HCT116 (cell line): ENCODE data around the gene CCDC14. TPM values are rescaled to one million over a fixed set of nuclear protein-coding genes. Genes with fewer than 3 reads are reported as not detected.

Source experiments
- ATAC-seq: fragments of 200-7000 bp; cut with Tn5 transposase; 2 replicates; pipeline ENCODE4 v1.9.1; 2020; ENCODE audit warnings: mild to moderate bottlenecking, moderate library complexity
- BruUV-seq: library from RNA; stranded (reverse); fragments of 400-500 nt; replicated peaks from 2 replicates; lab custom pipeline; 2021; lab: Mats Ljungman, UMichigan
- CTCF ChIA-PET: fragments of 300-600 bp; sonication (Branson Sonifier 250); formaldehyde crosslinking; loops from one replicate; lab custom pipeline; 2021; ENCODE audit warnings: antibody characterized with exemption; lab: Charles Lee
- POLR2A ChIA-PET: fragments of 300-600, 350-600 bp; sonication (Branson Sonifier 250); formaldehyde crosslinking; loops from one replicate; lab custom pipeline; 2021; ENCODE audit warnings: antibody characterized with exemption; lab: Charles Lee
- RAD21 ChIA-PET, 2 experiments: fragments of 300-600 bp; sonication (Branson Sonifier 250); formaldehyde crosslinking; loops; one replicate each; lab custom pipeline; 2023; ENCODE audit warnings: low total read pairs in 2 of 2; ENCODE audit not compliant: uncharacterized antibody in 2 of 2, unreplicated experiment in 2 of 2, low non-redundant PET in 1 of 2; lab: Charles Lee
- DNase-seq: peaks from one replicate; pipeline ENCODE4 v3.0.0-alpha.2; 2010; ENCODE audit warnings: low read depth, low spot score
- H2AFZ ChIP-seq: fragments of 200-600 bp; shearing (Covaris generic), sonication (generic); 2 replicates; pipeline ENCODE4 v1.6.1; 2017; ENCODE audit warnings: low read depth, mixed run types, mixed read lengths, antibody characterized with exemption, low read length; ENCODE audit not compliant: poor library complexity, severe bottlenecking
- H3K27ac ChIP-seq: 2 replicates; pipeline ENCODE4 v1.5.1; 2012; ENCODE audit warnings: low read depth, low read length
- H3K27me3 ChIP-seq: fragments of 200-600 bp; sonication (generic); 2 replicates; pipeline ENCODE4 v1.6.1; 2016; ENCODE audit warnings: mixed run types, low read length, mixed read lengths; ENCODE audit not compliant: insufficient read depth
- H3K36me3 ChIP-seq, 2 experiments: fragments of 200-500 bp in 1 of 2; fragments of 200-600 bp in 1 of 2; sonication (Bioruptor generic) in 1 of 2; sonication (generic) in 1 of 2; 2 replicates each; pipeline versions ENCODE4 v1.5.1 to v1.6.1; 2014 to 2016; ENCODE audit warnings: low read length in 2 of 2, inconsistent platforms in 1 of 2, mixed read lengths in 1 of 2, mixed run types in 1 of 2; ENCODE audit not compliant: insufficient read depth in 2 of 2, control insufficient read depth in 1 of 2
- H3K4me1 ChIP-seq, 2 experiments: fragments of 200-600 bp in 1 of 2; sonication (generic) in 1 of 2; 2 replicates each; pipeline versions ENCODE4 v1.5.1 to v1.6.1; 2012 to 2017; ENCODE audit warnings: low read length in 2 of 2, inconsistent platforms in 1 of 2, mild to moderate bottlenecking in 1 of 2, mixed read lengths in 1 of 2, mixed run types in 1 of 2, moderate library complexity in 1 of 2; ENCODE audit not compliant: insufficient read depth in 2 of 2, control insufficient read depth in 1 of 2
- H3K4me2 ChIP-seq: fragments of 200-600 bp; sonication (generic); 2 replicates; pipeline ENCODE4 v1.6.1; 2017; ENCODE audit warnings: mixed run types, low read length, mixed read lengths
- H3K4me3 ChIP-seq, 2 experiments: fragments of 200-600 bp in 1 of 2; sonication (generic) in 1 of 2; replicated peaks in 1 of 2; 2 replicates each; pipeline ENCODE4 v1.5.1; 2011 to 2016; ENCODE audit warnings: low read length in 2 of 2, control low read depth in 1 of 2, low read depth in 1 of 2, mild to moderate bottlenecking in 1 of 2, mixed read lengths in 1 of 2, mixed run types in 1 of 2
- H3K79me2 ChIP-seq: fragments of 200-600 bp; sonication (generic); 2 replicates; pipeline ENCODE4 v1.6.1; 2017; ENCODE audit warnings: mild to moderate bottlenecking, mixed run types, low read length, moderate library complexity, mixed read lengths; ENCODE audit not compliant: insufficient read depth
- H3K9ac ChIP-seq: fragments of 200-600 bp; sonication (generic); 2 replicates; pipeline ENCODE4 v1.6.1; 2016; ENCODE audit warnings: low read length, mixed read lengths
- H3K9me2 ChIP-seq: fragments of 200-600 bp; sonication (generic), shearing (Covaris generic); 2 replicates; pipeline ENCODE4 v1.6.1; 2017; ENCODE audit warnings: mixed run types, mild to moderate bottlenecking, moderate library complexity; ENCODE audit not compliant: insufficient read depth
- H3K9me3 ChIP-seq, 2 experiments: fragments of 200-500 bp in 1 of 2; fragments of 200-600 bp in 1 of 2; sonication (Bioruptor generic) in 1 of 2; sonication (generic) in 1 of 2; 2 replicates each; pipeline ENCODE4 v1.6.1; 2014 to 2017; ENCODE audit warnings: low read length in 2 of 2, mixed read lengths in 2 of 2, inconsistent platforms in 1 of 2, low read depth in 1 of 2, mild to moderate bottlenecking in 1 of 2, mixed run types in 1 of 2, moderate library complexity in 1 of 2; ENCODE audit not compliant: control insufficient read depth in 1 of 2, insufficient read depth in 1 of 2
- H4K20me1 ChIP-seq: fragments of 200-600 bp; sonication (generic), shearing (Covaris generic); 2 replicates; pipeline ENCODE4 v1.6.1; 2017; ENCODE audit warnings: mixed run types, mild to moderate bottlenecking, moderate library complexity; ENCODE audit not compliant: insufficient read depth
- ATF3 ChIP-seq: IDR thresholded peaks from 2 replicates; pipeline ENCODE4 v1.6.1; 2012
- CBX3 ChIP-seq: IDR thresholded peaks from 2 replicates; pipeline ENCODE4 v1.6.1; 2012; ENCODE audit warnings: low read depth
- CTCF ChIP-seq, 3 experiments: fragments of 200-600 bp in 1 of 3; sonication (generic) in 1 of 3; IDR thresholded peaks in 2 of 3; conservative IDR thresholded peaks in 1 of 3; 2 replicates each; pipeline ENCODE4 v1.5.1; 2012 to 2017; ENCODE audit warnings: low read depth in 2 of 3, low read length in 2 of 3, antibody characterized with exemption in 1 of 3, borderline replicate concordance in 1 of 3, control low read depth in 1 of 3, mild to moderate bottlenecking in 1 of 3, mixed read lengths in 1 of 3, mixed run types in 1 of 3, moderate library complexity in 1 of 3; ENCODE audit not compliant: insufficient read depth in 1 of 3
- ELF1 ChIP-seq: IDR thresholded peaks from 2 replicates; pipeline ENCODE4 v1.6.1; 2012; ENCODE audit warnings: low read depth, borderline replicate concordance
- EZH2 ChIP-seq: fragments of 200-600 bp; sonication (generic); IDR thresholded peaks from 2 replicates; pipeline ENCODE4 v1.6.1; 2017; ENCODE audit warnings: antibody characterized with exemption, mixed run types
- EZH2phosphoT487 ChIP-seq: fragments of 200-600 bp; IDR thresholded peaks from 2 replicates; pipeline ENCODE4 v1.6.1; 2018; ENCODE audit warnings: antibody characterized with exemption, borderline replicate concordance
- FOSL1 ChIP-seq: IDR thresholded peaks from 2 replicates; pipeline ENCODE4 v1.6.1; 2012; ENCODE audit warnings: low read depth
- JUND ChIP-seq: IDR thresholded peaks from 2 replicates; pipeline ENCODE4 v1.6.1; 2012
- MAX ChIP-seq: IDR thresholded peaks from 2 replicates; pipeline ENCODE4 v1.6.1; 2012
- POLR2A ChIP-seq: IDR thresholded peaks from 2 replicates; pipeline ENCODE4 v1.7.0; 2011; ENCODE audit warnings: borderline replicate concordance; ENCODE audit not compliant: insufficient read depth, insufficient read length; ENCODE audit errors: extremely low read depth
- RAD21 ChIP-seq: IDR thresholded peaks from 2 replicates; pipeline ENCODE4 v1.6.1; 2012; ENCODE audit warnings: low read depth, mild to moderate bottlenecking
- REST ChIP-seq: IDR thresholded peaks from 2 replicates; pipeline ENCODE4 v1.6.1; 2012; ENCODE audit warnings: low read depth
- SIN3A ChIP-seq: IDR thresholded peaks from 2 replicates; pipeline ENCODE4 v1.6.1; 2012; ENCODE audit warnings: low read depth
- YY1 ChIP-seq: IDR thresholded peaks from 2 replicates; pipeline ENCODE4 v1.6.1; 2011; ENCODE audit warnings: low read length, low read depth, moderate library complexity, mild to moderate bottlenecking; ENCODE audit not compliant: insufficient replicate concordance; ENCODE audit errors: extremely low read depth
- intact Hi-C: fragments of 100-400 bp; cut with micrococcal nuclease; formaldehyde crosslinking; loops from 2 replicates; pipeline ENCODE4 v1.10.0; 2022
- total RNA-seq: library from RNA; stranded (reverse); gene quantifications from one replicate; pipeline ENCODE4 v1.2.1, GENCODE V29; 2021; ENCODE audit not compliant: unreplicated experiment

Gene CCDC14
- total RNA-seq, 1 experiment from 2014 or later: 54.5 TPM

GRCh38 chr3:123986427-123986826, 25.4 kb upstream of the CCDC14 start (continued):
- TF ChIP-seq REST (no peak), CTCF (IDR thresholded peaks at IDR 0.05 in 2 of 3, conservative IDR thresholded peaks at IDR 0.05 in 1 of 3; ENCODE audit: borderline replicate concordance in 1 of 3, insufficient read depth in 1 of 3, low read depth in 2 of 3, low read length in 2 of 3) (no peak)
- TF ChIP-seq, all 23 proteins: peak for 0

GRCh38 chr3:123984957-123985356, 23.9 kb upstream of the CCDC14 start:
- ChIA-PET CTCF (no interaction called here), RAD21 (no interaction called here), POLR2A (no interaction called here)
- H3K4me3 ChIP-seq: no peak overlapping the region
- no peak overlapping the region for H3K9ac ChIP-seq
- no peak overlapping the region for H2AFZ ChIP-seq
- no peaks in the 10 kb centered on the region for H3K36me3 ChIP-seq
- H3K4me2 ChIP-seq: no peak overlapping the region
- H3K27ac ChIP-seq: no peak overlapping the region
- no peaks in the 10 kb centered on the region for H3K79me2 ChIP-seq
- H3K9me3 ChIP-seq: no peaks in the 10 kb centered on the region
- peaks cover 12% of the 10 kb centered on the region for H3K27me3 ChIP-seq
- DNase-seq: no peak
- H3K4me1 ChIP-seq: peaks cover 0 to 6% of the 10 kb centered on the region in 2 experiments; a peak in 1 of 4 replicates
- no TSS peak for BruUV-seq
- no peak for ATAC-seq
- no peaks in the 10 kb centered on the region for H3K9me2 ChIP-seq
- no peaks in the 10 kb centered on the region for H4K20me1 ChIP-seq
- intact Hi-C loops: no loop called here
- no peak for TF ChIP-seq YY1
- no peak for TF ChIP-seq JUND
- TF ChIP-seq FOSL1: no peak
- no peak for TF ChIP-seq CBX3
- no peak for TF ChIP-seq EZH2
- TF ChIP-seq SIN3A: no peak
- TF ChIP-seq ATF3: no peak
- TF ChIP-seq EZH2phosphoT487: no peak
- TF ChIP-seq MAX: no peak
- no peak for TF ChIP-seq REST
- no peak for TF ChIP-seq RAD21
- no peak for TF ChIP-seq POLR2A
- TF ChIP-seq ELF1: no peak
